Left ventricle myocardium inferior (tissue), 1 donor: ENCODE results near the gene HELZ. TPM values are rescaled to one million over a fixed set of nuclear protein-coding genes. Genes with fewer than 3 reads are reported as not detected.

Experiments
- DNase-seq: peaks from one replicate; pipeline ENCODE4 v3.0.0-alpha.2; 2020
- H3K27ac ChIP-seq: fragments of 200-600 bp; replicated peaks from 2 replicates; pipeline ENCODE4 v1.8.0; 2021
- H3K27me3 ChIP-seq: fragments of 200-600 bp; 2 replicates; pipeline ENCODE4 v1.8.0; 2021; ENCODE audit warnings: low read depth
- H3K36me3 ChIP-seq: fragments of 200-600 bp; 2 replicates; pipeline ENCODE4 v1.8.0; 2021
- H3K4me1 ChIP-seq: fragments of 200-600 bp; 2 replicates; pipeline ENCODE4 v1.8.0; 2021
- H3K4me3 ChIP-seq: fragments of 200-600 bp; 2 replicates; pipeline ENCODE4 v1.8.0; 2021; ENCODE audit warnings: mild to moderate bottlenecking, moderate library complexity
- H3K9me3 ChIP-seq: fragments of 200-600 bp; replicated peaks from 2 replicates; pipeline ENCODE4 v1.8.0; 2021
- intact Hi-C: fragments of 100-400 bp; cut with micrococcal nuclease; formaldehyde crosslinking; loops from one replicate; pipeline ENCODE4 v1.11.0; 2022
- total RNA-seq: library from RNA; stranded (reverse); fragmentation: NEBNext Ultra II Directional; extraction: Animal tissue kit (Norgen Biotek cat#: 25700); gene quantifications from one replicate; pipeline ENCODE4 v1.2.1, GENCODE V29; 2021
- TF ChIP-seq, protein P1 (sequence below): fragments of 200-600 bp; IDR thresholded peaks from 2 replicates; pipeline ENCODE4 v1.8.0; 2021; ENCODE audit warnings: antibody characterized with exemption, mild to moderate bottlenecking, borderline replicate concordance
- donor health status: DM: no; HTN: yes; CAD: no; lungs with severe emphysema.

Gene HELZ
- total RNA-seq, 1 donor from 2014 or later: 36.7 TPM

DNA sequence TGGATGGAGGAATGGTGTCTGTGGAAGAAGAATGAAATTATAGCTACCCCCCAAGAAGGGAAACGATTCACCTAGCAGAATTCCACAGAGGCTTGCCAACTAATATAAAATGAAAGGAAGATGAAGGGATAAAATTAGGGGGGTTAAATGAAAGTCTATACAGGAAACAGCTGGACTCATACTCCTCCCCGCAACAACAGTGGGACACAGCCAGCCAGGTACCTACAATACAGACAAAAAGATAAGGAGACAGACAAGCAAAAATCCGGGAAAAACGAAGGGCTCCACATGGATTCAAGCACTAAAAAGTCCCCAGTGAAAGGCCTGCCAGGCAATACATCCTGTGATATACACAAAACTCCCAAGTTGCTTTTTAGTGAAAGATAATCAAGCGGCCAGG, 152.7 kb downstream of the HELZ start:
- Histone ChIP-seq H3K27me3 (no peaks in the 10 kb centered on the region), H3K36me3 (no peaks in the 10 kb centered on the region), H3K4me1 (no peaks in the 10 kb centered on the region), H3K9me3 (no peaks in the 10 kb centered on the region), H3K4me3 (no peak overlapping the region), H3K27ac (no peak overlapping the region)
- DNase-seq: no peak
- TF ChIP-seq, protein P1, sequence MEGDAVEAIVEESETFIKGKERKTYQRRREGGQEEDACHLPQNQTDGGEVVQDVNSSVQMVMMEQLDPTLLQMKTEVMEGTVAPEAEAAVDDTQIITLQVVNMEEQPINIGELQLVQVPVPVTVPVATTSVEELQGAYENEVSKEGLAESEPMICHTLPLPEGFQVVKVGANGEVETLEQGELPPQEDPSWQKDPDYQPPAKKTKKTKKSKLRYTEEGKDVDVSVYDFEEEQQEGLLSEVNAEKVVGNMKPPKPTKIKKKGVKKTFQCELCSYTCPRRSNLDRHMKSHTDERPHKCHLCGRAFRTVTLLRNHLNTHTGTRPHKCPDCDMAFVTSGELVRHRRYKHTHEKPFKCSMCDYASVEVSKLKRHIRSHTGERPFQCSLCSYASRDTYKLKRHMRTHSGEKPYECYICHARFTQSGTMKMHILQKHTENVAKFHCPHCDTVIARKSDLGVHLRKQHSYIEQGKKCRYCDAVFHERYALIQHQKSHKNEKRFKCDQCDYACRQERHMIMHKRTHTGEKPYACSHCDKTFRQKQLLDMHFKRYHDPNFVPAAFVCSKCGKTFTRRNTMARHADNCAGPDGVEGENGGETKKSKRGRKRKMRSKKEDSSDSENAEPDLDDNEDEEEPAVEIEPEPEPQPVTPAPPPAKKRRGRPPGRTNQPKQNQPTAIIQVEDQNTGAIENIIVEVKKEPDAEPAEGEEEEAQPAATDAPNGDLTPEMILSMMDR: no peak
- intact Hi-C loops: no loop called here

DNA sequence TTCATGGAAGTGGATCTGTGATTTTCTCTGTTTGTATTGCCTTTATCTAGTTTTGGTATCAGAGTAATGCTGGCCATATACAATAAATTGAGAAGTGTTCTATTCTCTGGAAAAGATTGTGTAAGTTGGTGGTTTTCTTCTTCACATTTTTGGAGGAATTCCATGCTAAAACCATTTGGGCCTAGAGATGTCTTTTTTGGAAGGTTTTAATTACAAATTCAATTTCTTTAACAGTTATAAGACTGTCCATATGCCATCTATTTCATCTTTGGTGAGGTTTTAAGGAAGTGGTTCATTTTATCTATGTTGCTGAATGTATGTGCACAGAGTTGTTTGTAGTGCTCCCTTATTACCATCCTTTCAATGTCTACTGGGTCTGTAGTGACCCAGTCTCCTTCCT, 154.7 kb downstream of the HELZ start:
- DNase-seq: no peak
- no peaks in the 10 kb centered on the region for H3K9me3 ChIP-seq
- H3K27me3 ChIP-seq: no peaks in the 10 kb centered on the region
- TF ChIP-seq, protein P1: no peak
- no peaks in the 10 kb centered on the region for H3K4me1 ChIP-seq
- H3K4me3 ChIP-seq: no peak overlapping the region
- H3K36me3 ChIP-seq: peaks cover 16% of the 10 kb centered on the region
- no peak overlapping the region for H3K27ac ChIP-seq
- intact Hi-C loops: no loop called here

- Histone ChIP-seq H3K27me3 (no peaks in the 10 kb centered on the region), H3K27ac (no peak overlapping the region), H3K36me3 (peaks cover 17% of the 10 kb centered on the region), H3K4me3 (no peak overlapping the region), H3K4me1 (no peaks in the 10 kb centered on the region), H3K9me3 (no peaks in the 10 kb centered on the region)
- no peak for DNase-seq
- TF ChIP-seq, protein P1: no peak
- intact Hi-C loops: no loop called here
These were observed 156.4 kb downstream of the HELZ start for GRCh38 chr17:67088639-67089038.

DNA sequence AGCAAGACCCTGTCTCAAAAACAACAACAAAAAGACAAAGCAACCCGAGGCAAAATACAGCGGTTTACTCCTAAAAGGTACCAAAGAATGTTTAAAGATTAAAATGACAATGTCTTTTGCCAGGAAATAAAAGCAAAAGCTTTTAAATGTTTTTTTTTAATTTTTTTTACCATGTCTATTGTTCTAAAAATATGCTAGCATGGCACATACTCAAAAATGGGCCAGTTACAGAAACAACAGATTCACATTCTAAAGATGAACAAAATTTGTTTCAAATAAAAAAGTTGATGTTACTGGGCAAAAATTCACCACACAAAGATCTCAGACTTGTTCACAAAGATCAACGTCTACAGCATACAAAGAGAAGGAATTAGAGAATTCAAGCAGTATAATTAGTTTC, 159.6 kb downstream of the HELZ start:
- Histone ChIP-seq H3K9me3 (no peaks in the 10 kb centered on the region), H3K36me3 (peaks cover 34% of the 10 kb centered on the region), H3K27me3 (no peaks in the 10 kb centered on the region), H3K4me1 (peaks cover 7% of the 10 kb centered on the region), H3K27ac (no peak overlapping the region), H3K4me3 (no peak overlapping the region)
- intact Hi-C loops: no loop called here
- DNase-seq: no peak
- TF ChIP-seq, protein P1: no peak

DNA sequence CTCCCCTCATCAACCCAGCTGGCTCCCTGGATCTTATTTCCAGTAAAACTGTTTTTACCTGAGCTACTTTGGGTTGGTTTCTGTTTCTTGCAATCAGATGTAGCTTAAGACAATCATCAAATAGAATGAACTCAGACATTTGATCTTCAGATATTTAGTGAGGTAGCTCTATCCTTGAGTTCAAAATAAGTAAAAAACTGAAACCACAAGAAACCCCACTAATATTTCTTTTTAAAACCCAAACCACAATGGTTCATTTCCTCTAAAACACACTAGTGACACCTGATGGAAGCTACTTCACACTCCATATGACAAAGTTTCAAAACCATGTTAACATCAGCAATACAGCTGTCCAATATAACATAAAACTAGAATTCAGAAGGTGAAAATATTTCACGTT, 162.9 kb downstream of the HELZ start:
- H3K27ac ChIP-seq: no peak overlapping the region
- DNase-seq: no peak
- peaks cover 44% of the 10 kb centered on the region for H3K36me3 ChIP-seq
- peaks cover 7% of the 10 kb centered on the region for H3K4me1 ChIP-seq
- H3K27me3 ChIP-seq: no peaks in the 10 kb centered on the region
- H3K9me3 ChIP-seq: no peaks in the 10 kb centered on the region
- intact Hi-C loops: no loop called here
- H3K4me3 ChIP-seq: no peak overlapping the region
- TF ChIP-seq, protein P1: no peak

DNA sequence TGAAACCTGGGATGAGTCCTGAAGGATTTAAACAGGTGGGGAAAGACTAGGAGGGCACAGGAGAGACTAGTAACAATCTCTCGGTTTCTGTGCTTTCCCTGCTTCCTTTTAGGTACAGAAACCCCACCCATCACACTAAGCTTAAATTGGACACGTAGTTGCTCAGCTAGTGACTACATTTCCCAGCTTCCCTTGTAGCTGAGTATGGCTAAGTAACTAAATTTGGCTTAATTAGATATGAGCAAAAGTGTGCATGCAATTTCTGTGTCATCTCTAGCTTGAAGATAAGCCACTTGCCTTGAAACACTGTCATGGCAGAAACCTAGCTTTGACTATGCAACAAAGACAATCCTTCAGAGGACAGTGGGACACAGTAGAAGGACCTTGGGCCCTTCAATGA, 164.2 kb downstream of the HELZ start:
- no peak overlapping the region for H3K4me3 ChIP-seq
- H3K9me3 ChIP-seq: no peaks in the 10 kb centered on the region
- H3K27me3 ChIP-seq: no peaks in the 10 kb centered on the region
- TF ChIP-seq, protein P1: no peak
- DNase-seq: no peak
- peaks cover 33% of the 10 kb centered on the region for H3K36me3 ChIP-seq
- intact Hi-C loops: no loop called here
- peaks cover 7% of the 10 kb centered on the region for H3K4me1 ChIP-seq
- no peak overlapping the region for H3K27ac ChIP-seq
